ENCODE data around the gene CCDC89.

The CCDC89 gene

DNA sequence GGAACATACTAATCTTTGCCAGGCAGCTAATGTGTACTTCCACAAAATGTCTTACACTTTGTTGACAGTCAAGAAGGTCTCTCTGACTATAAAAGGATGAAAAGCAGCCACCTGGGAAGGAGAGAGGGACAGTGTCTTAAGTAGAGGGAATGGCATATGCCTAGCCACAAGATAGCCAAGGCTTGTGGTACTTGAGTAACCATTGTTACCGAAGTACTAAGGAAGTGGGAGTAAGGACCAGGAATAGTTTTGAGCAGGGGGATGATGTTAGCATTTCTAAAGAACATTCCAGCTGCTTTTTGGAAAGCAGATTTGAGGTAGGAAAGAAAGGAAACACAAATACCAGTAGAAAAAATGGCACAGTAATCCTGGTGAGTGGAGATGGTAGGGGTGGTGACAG is 34.9 kb downstream of the CCDC89 start:
- no peak for DNase-seq (ENCODE audit: low read depth)

DNA sequence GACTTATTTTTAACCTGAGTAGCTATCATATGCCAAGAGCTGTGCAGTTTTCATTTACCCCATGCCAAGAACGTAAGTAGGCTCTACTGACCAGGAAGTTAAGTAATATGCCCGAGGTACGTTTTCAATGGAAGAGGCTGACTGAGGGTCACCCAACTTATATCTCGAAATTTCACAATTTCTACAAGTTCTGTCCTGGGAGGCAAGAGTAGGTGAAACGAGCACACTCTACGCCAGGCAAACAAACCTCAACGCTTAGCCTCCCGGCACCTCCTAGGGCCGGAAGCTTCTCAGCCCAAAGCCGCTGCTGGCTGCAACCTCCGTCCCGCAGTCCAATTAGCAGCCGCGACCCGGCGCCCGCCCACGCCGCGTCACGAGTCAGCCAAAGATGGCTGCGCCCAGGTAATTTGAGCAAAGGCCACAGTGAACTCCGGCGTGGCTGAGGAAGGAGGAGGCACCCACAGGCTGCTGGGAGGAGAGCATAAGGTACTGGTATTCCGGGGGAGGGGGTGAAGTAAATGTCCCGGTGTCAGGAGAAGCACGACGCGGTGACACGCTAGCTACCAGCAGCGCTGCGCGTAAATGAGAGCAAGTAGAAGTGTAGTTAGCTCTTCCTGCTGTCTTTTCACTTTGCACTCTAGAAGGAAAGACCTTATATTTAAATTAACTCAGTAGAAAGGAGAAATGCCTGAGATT is 38.2 kb downstream of the CCDC89 start, which contains the start of gene TMEM126A:
Gene TMEM126A (plus strand): TSS at position 364 of the 696 bp plus-strand sequence. CDS start 2,289 bp downstream, outside the sequence.
- no peak for DNase-seq (ENCODE audit: low read depth)

DNA sequence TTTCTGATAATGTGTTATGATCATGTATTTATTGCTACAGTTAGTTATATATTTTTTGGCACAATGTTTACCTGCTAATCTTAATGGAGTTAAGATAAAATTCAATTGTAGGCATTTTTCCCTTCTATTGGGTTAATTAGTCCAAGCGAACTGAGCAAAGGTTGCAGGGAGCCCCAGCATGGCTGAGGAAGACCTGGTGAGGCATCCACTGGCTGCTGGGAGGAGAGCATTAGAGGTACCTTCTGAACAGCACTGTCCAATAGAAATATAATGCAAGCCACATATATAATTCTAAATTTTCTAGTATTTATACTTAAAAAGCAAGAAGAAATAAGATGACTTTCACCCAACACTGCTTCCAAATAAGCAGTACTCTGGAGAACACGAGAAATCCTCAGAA is 38.9 kb downstream of the CCDC89 start:
- DNase-seq (ENCODE audit: low read depth): no peak

DNA sequence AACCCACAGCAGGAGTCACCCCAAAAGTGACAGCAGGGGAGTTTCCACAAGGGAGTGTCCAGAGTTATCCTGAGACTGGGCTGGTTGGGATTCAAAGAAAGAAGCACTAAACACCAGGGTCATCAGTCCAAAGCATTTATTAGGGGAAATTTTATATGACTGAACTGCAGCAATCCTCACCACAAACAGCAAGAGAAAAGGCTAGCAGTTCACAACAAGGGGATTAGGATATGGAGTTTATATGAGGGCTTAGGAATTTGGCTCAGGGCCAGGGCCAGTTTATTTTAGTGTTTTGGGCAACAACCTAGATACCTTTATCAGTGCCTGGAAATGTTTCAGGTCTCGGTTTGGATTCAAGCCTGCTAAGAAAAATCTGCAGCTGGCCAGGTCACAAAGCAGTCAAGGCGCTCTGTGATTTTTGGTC is 42.8 kb downstream of the CCDC89 start:
- DNase-seq (ENCODE audit: low read depth): no peak

DNA sequence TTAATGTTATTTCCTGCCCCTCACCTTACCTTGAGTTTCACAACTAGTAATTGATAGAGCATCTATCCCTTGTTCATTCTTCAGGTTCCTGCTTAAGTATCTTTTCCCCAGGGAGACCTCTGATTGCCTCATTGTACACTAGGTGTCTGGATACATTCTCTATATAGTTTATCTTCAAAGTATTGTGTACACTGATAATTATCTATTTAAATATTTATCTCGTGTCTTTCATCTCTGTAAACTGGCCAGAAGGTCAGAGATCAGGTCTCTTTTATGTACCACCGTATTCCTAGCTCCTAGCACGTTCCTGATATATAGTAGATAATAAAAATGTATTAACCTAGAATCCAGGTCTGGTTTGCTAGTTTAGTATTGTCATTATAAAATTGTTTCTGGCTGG is 51.2 kb downstream of the CCDC89 start:
- DNase-seq (ENCODE audit: low read depth): no peak
